ENCODE measurements around the gene TTLL9. TPM values are rescaled to one million over a fixed set of nuclear protein-coding genes. Genes with fewer than 3 reads are reported as not detected.
A peak's percentile ranks its signal among the peaks of the same experiment; 100 is the strongest.
"Not testable (repeated sequence)": the region's sequence is repeated elsewhere in the genome, so short reads cannot be mapped to it uniquely, and the experiment has no call there.

The TTLL9 gene
- total and polyA plus RNA-seq, 2 experiments from 2014 or later = 0.09 to 0.15 TPM

GRCh38 chr20:31915491-31916280 lies 45.3 kb downstream of the TTLL9 start:
- no peaks in the 10 kb centered on the region for H3K9me3 ChIP-seq (ENCODE audit: low read depth)
- no peaks in the 10 kb centered on the region for H3K36me3 ChIP-seq
- no peak overlapping the region for H3K4me3 ChIP-seq
- peaks cover 32% of the 10 kb centered on the region for H3K4me1 ChIP-seq (ENCODE audit: low read depth)
- no peaks in the 10 kb centered on the region for H3K27me3 ChIP-seq
- no peak overlapping the region for H3K27ac ChIP-seq
- TF ChIP-seq CTCF (IDR thresholded peaks at IDR 0.05; ENCODE audit: low read depth, low read length) = no peak
- DNase-seq (ENCODE audit: low read depth in 1 of 2, low spot score in 1 of 2) = no peak

DNA sequence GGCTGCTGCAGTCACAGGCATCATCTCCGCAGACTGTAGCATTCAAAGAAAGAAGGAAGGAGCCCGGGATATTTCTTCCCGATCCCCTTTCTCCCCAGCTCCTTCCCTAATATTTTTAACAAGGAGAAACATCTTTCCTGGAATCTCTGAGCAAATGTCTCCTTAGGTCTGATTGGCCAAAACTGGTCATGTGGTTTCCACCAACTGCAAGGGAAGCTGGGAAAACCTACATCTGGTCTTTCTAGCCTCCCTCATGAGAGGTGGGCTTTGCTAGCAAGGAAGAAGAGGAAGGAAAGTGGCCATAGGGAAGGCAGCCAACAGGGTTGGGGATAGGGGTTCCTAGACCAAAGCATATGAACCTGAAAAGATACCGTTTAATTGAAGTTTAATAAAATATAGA lies 46.3 kb downstream of the TTLL9 start:
- no peak for TF ChIP-seq CTCF (IDR thresholded peaks at IDR 0.05; ENCODE audit: low read depth, low read length)
- no peaks in the 10 kb centered on the region for H3K36me3 ChIP-seq
- peaks cover 32% of the 10 kb centered on the region for H3K4me1 ChIP-seq (ENCODE audit: low read depth)
- H3K27ac ChIP-seq = no peak overlapping the region
- no peak overlapping the region for H3K4me3 ChIP-seq
- no peaks in the 10 kb centered on the region for H3K9me3 ChIP-seq (ENCODE audit: low read depth)
- DNase-seq (ENCODE audit: low read depth in 1 of 2, low spot score in 1 of 2) = no peak
- H3K27me3 ChIP-seq = no peaks in the 10 kb centered on the region

DNA sequence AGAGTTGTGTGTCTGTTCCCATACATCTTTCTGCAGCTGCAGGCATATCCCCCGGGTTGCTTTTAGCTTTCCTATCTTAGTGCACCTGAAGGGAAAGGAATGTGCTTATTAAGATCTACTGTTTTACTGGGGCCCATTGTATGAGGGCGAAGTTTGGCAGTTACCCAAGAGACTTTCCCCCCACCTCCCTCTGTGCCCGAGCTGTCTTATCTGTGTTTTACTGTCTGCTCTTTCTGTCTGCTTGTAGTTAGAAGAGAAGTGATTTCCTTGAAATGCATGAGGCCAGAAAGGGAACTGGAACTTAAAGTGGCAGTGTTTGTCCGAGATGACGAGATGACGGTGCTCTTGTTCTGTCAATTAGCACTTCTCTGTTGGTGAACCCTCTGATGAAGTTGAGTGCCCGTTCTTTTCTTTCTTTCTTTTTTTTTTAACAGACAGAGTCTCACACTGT lies 47.6 kb downstream of the TTLL9 start:
- peaks cover 32% of the 10 kb centered on the region for H3K4me1 ChIP-seq (ENCODE audit: low read depth)
- H3K27me3 ChIP-seq; H3K9me3 ChIP-seq (ENCODE audit: low read depth); H3K36me3 ChIP-seq; H3K4me3 ChIP-seq: not testable (repeated sequence)
- DNase-seq (ENCODE audit: low read depth in 1 of 2, low spot score in 1 of 2) = peak in 1 of 2 donors; percentile 56
- peak overlapping the region; percentile 54 for H3K27ac ChIP-seq

DNA sequence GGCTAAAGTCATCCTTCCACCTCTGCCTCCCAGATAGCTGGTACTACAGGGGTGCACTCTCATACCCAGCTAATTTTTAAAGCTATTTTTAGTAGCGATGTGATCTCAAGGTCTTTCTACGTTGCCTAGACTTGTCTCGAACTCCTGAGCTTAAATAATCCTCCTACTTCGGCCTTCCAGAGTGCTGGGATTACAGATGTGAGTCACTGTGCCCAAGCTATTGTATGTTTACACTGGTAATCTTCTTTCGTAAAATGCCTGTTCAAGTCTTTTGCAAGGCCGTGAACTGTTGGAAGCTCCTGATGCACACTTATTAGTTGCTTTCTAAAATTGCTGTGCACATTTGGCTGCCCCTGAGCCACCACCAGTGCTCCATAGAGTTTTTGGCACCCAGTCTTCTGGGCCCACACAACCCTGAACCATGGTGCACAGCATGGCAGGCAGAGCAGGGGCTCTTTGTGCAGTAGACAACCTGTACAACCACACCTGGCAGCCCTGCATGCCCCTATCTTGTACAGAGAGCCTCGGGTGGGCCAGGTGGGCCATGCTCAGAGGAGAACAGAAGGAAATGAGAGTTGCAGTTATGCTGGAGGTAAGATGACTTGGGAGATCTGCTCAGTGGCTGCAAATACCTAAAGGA lies 48.2 kb downstream of the TTLL9 start:
- DNase-seq (ENCODE audit: low read depth in 1 of 2, low spot score in 1 of 2) = no peak
- H3K4me3 ChIP-seq = no peak overlapping the region
- no peaks in the 10 kb centered on the region for H3K9me3 ChIP-seq (ENCODE audit: low read depth)
- H3K27me3 ChIP-seq = no peaks in the 10 kb centered on the region
- H3K27ac ChIP-seq = peak overlapping the region; percentile 54
- no peaks in the 10 kb centered on the region for H3K36me3 ChIP-seq
- no peak for TF ChIP-seq CTCF (IDR thresholded peaks at IDR 0.05; ENCODE audit: low read depth, low read length)
- peaks cover 32% of the 10 kb centered on the region for H3K4me1 ChIP-seq (ENCODE audit: low read depth)

DNA sequence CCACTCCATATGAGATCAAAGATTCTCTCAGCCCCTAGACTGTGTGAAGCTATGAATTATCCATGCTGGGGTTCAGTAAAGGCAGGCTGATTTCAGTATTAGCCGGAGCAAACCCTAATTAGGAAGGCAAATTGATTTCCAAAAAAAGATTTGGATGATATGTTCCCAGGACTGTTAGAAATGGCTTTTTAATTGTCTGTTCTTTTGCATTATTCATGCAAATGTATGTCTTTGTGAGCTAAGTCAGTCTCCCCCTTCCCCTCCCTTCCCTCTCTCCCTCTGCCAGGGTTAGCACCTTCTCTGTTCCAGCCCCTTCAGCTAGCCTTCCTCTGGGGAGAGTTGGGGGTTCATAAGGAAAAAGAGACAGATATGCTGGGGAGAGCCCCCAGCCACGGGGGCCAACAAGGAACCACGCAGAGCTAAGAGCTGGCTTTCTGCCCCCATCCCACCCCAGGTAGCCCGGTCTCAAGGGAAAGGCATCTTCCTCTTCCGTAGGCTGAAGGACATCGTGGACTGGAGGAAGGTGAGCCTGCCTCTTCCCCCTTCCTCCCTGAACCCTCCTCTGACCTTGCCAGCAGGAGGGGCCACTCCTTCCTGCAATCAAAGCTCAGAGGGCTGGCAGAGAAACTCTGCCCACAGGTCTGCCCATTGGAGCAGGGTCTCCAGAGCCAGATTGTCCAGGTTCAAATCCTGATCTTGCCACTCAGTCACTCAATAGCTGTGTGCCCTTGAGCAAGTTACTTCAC lies 49.1 kb downstream of the TTLL9 start:
- Histone ChIP-seq H3K36me3 (no peaks in the 10 kb centered on the region), H3K4me1 (ENCODE audit: low read depth) (peaks cover 25% of the 10 kb centered on the region), H3K27me3 (no peaks in the 10 kb centered on the region), H3K27ac (no peak overlapping the region), H3K4me3 (no peak overlapping the region), H3K9me3 (ENCODE audit: low read depth) (no peaks in the 10 kb centered on the region)
- no peak for TF ChIP-seq CTCF (IDR thresholded peaks at IDR 0.05; ENCODE audit: low read depth, low read length)
- no peak for DNase-seq (ENCODE audit: low read depth in 1 of 2, low spot score in 1 of 2)
